Measurements from ENCODE around the gene GFRA3. TPM values are rescaled to one million over a fixed set of nuclear protein-coding genes. Genes with fewer than 3 reads are reported as not detected.

Gene GFRA3
- total RNA-seq, 2 experiments from 2014 or later: not detected

GRCh38 chr5:138233280-138233679 lies 41.1 kb downstream of the GFRA3 start:
- ATAC-seq: no peak
- Mint-ChIP-seq H3K27me3 (peaks cover 3% of the 10 kb centered on the region), H3K4me1 (ENCODE audit: low read depth) (no peaks in the 10 kb centered on the region), H3K9me3 (no peaks in the 10 kb centered on the region), H3K4me3 (no peak overlapping the region), H3K27ac (no peak overlapping the region), H3K36me3 (ENCODE audit: low read depth) (no peaks in the 10 kb centered on the region)
- ChIA-PET POLR2A (no interaction called here), CTCF (no interaction called here)
- DNase-seq: no peak
- TF ChIP-seq, protein P1, sequence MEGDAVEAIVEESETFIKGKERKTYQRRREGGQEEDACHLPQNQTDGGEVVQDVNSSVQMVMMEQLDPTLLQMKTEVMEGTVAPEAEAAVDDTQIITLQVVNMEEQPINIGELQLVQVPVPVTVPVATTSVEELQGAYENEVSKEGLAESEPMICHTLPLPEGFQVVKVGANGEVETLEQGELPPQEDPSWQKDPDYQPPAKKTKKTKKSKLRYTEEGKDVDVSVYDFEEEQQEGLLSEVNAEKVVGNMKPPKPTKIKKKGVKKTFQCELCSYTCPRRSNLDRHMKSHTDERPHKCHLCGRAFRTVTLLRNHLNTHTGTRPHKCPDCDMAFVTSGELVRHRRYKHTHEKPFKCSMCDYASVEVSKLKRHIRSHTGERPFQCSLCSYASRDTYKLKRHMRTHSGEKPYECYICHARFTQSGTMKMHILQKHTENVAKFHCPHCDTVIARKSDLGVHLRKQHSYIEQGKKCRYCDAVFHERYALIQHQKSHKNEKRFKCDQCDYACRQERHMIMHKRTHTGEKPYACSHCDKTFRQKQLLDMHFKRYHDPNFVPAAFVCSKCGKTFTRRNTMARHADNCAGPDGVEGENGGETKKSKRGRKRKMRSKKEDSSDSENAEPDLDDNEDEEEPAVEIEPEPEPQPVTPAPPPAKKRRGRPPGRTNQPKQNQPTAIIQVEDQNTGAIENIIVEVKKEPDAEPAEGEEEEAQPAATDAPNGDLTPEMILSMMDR (IDR thresholded peaks at IDR 0.05): no peak
- intact Hi-C loops (cut with micrococcal nuclease): no loop called here

- ChIA-PET CTCF (interaction anchor here (0.7 to 1.1 kb wide), 4 partner anchors 8 to 193 kb away, joined by 3 to 5 read pairs (median 4); no protein-coding TSS in a partner anchor), POLR2A (no interaction called here)
- H3K27me3 Mint-ChIP-seq: peaks cover 3% of the 10 kb centered on the region
- H3K4me1 Mint-ChIP-seq (ENCODE audit: low read depth): no peaks in the 10 kb centered on the region
- ATAC-seq (no peak), DNase-seq (no peak)
- H3K9me3 Mint-ChIP-seq: peaks cover 3% of the 10 kb centered on the region
- no peaks in the 10 kb centered on the region for H3K36me3 Mint-ChIP-seq (ENCODE audit: low read depth)
- TF ChIP-seq, protein P1 (IDR thresholded peaks at IDR 0.05): no peak
- intact Hi-C loops (cut with micrococcal nuclease): no loop called here
- H3K27ac Mint-ChIP-seq: no peak overlapping the region
- H3K4me3 Mint-ChIP-seq: no peak overlapping the region
Observed at GRCh38 chr5:138230981-138231589, 43.3 kb downstream of the GFRA3 start.

DNA sequence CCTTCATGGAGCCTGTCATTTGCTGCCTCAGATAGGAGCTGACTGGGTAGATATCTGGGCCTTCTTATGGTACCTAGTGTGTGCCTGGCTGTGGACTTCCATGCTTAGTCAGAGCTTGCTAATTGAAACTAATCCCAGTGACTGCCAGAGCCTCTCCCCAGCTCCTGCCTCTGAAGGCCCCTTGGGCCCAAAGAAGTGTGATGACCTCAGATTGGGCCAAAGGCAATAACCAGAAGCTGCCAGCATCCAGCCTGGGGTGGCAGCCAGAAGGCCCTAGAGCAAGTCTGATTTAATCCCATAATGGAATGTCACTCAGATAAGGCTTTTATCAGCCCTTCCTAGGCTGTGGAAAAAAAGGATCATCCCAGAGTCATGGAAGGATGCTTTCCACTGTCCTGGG lies 44.2 kb downstream of the GFRA3 start:
- intact Hi-C loops (cut with micrococcal nuclease): no loop called here
- Mint-ChIP-seq H3K27me3 (peaks cover 7% of the 10 kb centered on the region), H3K4me1 (ENCODE audit: low read depth) (no peaks in the 10 kb centered on the region), H3K27ac (no peak overlapping the region), H3K4me3 (no peak overlapping the region), H3K36me3 (ENCODE audit: low read depth) (no peaks in the 10 kb centered on the region), H3K9me3 (peaks cover 6% of the 10 kb centered on the region)
- POLR2A ChIA-PET: interaction anchor here (0.7 kb wide), 1 partner anchor 315 kb away, joined by 4 read pairs; no protein-coding TSS in a partner anchor
- TF ChIP-seq, protein P1 (IDR thresholded peaks at IDR 0.05): no peak
- DNase-seq: no peak
- no peak for ATAC-seq
- CTCF ChIA-PET: interaction anchor here (0.6 to 1.1 kb wide), 2 partner anchors 10 to 50 kb away, joined by 3 read pairs; no protein-coding TSS in a partner anchor

DNA sequence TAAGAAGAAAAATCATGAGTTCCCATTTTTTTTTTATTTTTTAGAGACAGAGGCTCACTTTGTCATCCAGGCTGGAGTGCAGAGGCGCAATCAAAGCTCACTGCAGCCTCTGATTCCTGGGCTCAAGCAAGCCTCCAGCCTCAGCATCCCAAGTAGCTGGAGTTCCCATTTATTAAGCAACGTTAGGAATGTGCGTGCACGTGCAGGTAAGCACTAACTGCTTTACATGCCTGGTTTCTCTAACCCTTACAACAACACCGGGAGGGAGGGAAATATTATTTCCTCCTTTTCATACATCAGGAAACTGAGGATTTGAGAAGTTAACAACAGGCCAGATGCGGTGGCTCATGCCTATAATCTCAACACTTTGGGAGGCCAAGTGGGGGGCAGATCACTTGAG lies 45.0 kb downstream of the GFRA3 start:
- peaks cover 6% of the 10 kb centered on the region for H3K9me3 Mint-ChIP-seq
- intact Hi-C loops (cut with micrococcal nuclease): no loop called here
- no peaks in the 10 kb centered on the region for H3K4me1 Mint-ChIP-seq (ENCODE audit: low read depth)
- TF ChIP-seq, protein P1 (IDR thresholded peaks at IDR 0.05): no peak
- no peak overlapping the region for H3K27ac Mint-ChIP-seq
- no peak for ATAC-seq
- ChIA-PET POLR2A (no interaction called here), CTCF (interaction anchor here (1.1 kb wide), 1 partner anchor 49 kb away, joined by 3 read pairs; no protein-coding TSS in a partner anchor)
- no peak for DNase-seq
- H3K27me3 Mint-ChIP-seq: peaks cover 7% of the 10 kb centered on the region
- H3K36me3 Mint-ChIP-seq (ENCODE audit: low read depth): no peaks in the 10 kb centered on the region
- H3K4me3 Mint-ChIP-seq: no peak overlapping the region

- H3K27ac Mint-ChIP-seq: no peak overlapping the region
- H3K27me3 Mint-ChIP-seq: peaks cover 10% of the 10 kb centered on the region
- DNase-seq (no peak), ATAC-seq (no peak)
- no peak overlapping the region for H3K4me3 Mint-ChIP-seq
- POLR2A ChIA-PET: no interaction called here
- intact Hi-C loops (cut with micrococcal nuclease): no loop called here
- no peaks in the 10 kb centered on the region for H3K4me1 Mint-ChIP-seq (ENCODE audit: low read depth)
- H3K9me3 Mint-ChIP-seq: peaks cover 6% of the 10 kb centered on the region
- TF ChIP-seq, protein P1 (IDR thresholded peaks at IDR 0.05): no peak
- CTCF ChIA-PET: no interaction called here
- no peaks in the 10 kb centered on the region for H3K36me3 Mint-ChIP-seq (ENCODE audit: low read depth)
Observed at GRCh38 chr5:138226910-138227309, 47.5 kb downstream of the GFRA3 start.
